ENCODE measurements around the gene SLC39A5. TPM values are rescaled to one million over a fixed set of nuclear protein-coding genes. Genes with fewer than 3 reads are reported as not detected.

SLC39A5 gene
- total and polyA plus RNA-seq, 2 of the 13 experiments (the other 11 are each of a cell fraction or from before 2014, with no cell fraction given), result 59.7 to 101 TPM

DNA sequence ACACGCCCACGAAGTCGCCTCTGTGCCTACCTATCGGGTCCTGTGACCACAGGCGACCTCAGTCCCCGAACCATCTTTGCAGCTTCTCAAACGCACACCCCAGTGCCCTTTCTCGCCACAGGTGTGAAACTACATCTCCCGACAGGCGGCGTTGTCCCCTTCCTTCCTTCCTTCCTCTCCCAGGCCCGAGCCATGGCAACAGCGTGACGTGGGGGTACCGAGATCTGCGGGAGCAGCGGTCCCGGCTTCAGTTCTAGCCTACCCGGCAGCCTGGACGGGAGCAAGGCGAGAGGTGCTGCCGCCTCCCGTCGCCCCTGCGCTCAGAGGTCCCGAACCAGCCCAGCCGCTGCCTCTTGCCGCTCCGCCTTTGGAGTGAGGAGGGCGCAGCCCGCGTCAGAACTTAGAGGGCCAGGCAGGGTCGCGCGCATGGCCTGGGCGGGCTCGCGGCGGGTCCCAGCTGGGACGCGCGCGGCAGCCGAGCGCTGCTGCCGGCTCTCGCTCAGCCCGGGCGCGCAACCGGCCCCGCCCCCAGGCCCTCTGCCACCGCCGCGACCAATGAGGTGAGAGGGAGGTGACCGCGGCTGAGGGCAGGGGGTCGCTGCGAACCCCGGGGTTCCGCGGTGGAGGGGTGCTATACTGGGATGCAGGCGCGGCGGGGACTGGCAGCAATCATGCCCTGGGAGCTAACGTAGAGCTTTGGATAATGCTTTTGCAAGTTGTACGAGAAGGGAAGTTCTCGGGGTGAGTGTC lies 37.0 kb downstream of the SLC39A5 start, which contains the start of gene COQ10A (continued):
- TF ChIP-seq KLF6 (CRISPR knock-in tag; IDR thresholded peaks at IDR 0.05), result no peak; the same call in 1 of the 2 replicates
- TF ChIP-seq NCOA1 (CRISPR knock-in tag; IDR thresholded peaks at IDR 0.05), result no peak
- TF ChIP-seq MTA3 (CRISPR knock-in tag; IDR thresholded peaks at IDR 0.05), result no peak
- 0 out of 2 replicates have a peak, but pooled peaks have one; percentile 52 for TF ChIP-seq JUN (CRISPR knock-in tag; IDR thresholded peaks at IDR 0.05)
- peak; percentile 86 for TF ChIP-seq TARDBP (CRISPR knock-in tag; IDR thresholded peaks at IDR 0.05)
- TF ChIP-seq, protein P1, sequence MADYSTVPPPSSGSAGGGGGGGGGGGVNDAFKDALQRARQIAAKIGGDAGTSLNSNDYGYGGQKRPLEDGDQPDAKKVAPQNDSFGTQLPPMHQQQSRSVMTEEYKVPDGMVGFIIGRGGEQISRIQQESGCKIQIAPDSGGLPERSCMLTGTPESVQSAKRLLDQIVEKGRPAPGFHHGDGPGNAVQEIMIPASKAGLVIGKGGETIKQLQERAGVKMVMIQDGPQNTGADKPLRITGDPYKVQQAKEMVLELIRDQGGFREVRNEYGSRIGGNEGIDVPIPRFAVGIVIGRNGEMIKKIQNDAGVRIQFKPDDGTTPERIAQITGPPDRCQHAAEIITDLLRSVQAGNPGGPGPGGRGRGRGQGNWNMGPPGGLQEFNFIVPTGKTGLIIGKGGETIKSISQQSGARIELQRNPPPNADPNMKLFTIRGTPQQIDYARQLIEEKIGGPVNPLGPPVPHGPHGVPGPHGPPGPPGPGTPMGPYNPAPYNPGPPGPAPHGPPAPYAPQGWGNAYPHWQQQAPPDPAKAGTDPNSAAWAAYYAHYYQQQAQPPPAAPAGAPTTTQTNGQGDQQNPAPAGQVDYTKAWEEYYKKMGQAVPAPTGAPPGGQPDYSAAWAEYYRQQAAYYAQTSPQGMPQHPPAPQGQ (CRISPR knock-in tag; IDR thresholded peaks at IDR 0.05; ENCODE audit: borderline replicate concordance), result no peak
- TF ChIP-seq, protein P2, sequence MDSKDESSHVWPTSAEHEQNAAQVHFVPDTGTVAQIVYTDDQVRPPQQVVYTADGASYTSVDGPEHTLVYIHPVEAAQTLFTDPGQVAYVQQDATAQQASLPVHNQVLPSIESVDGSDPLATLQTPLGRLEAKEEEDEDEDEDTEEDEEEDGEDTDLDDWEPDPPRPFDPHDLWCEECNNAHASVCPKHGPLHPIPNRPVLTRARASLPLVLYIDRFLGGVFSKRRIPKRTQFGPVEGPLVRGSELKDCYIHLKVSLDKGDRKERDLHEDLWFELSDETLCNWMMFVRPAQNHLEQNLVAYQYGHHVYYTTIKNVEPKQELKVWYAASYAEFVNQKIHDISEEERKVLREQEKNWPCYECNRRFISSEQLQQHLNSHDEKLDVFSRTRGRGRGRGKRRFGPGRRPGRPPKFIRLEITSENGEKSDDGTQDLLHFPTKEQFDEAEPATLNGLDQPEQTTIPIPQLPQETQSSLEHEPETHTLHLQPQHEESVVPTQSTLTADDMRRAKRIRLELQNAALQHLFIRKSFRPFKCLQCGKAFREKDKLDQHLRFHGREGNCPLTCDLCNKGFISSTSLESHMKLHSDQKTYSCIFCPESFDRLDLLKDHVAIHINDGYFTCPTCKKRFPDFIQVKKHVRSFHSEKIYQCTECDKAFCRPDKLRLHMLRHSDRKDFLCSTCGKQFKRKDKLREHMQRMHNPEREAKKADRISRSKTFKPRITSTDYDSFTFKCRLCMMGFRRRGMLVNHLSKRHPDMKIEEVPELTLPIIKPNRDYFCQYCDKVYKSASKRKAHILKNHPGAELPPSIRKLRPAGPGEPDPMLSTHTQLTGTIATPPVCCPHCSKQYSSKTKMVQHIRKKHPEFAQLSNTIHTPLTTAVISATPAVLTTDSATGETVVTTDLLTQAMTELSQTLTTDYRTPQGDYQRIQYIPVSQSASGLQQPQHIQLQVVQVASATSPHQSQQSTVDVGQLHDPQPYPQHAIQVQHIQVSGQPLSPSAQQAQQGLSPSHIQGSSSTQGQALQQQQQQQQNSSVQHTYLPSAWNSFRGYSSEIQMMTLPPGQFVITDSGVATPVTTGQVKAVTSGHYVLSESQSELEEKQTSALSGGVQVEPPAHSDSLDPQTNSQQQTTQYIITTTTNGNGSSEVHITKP (CRISPR knock-in tag; IDR thresholded peaks at IDR 0.05; ENCODE audit: low read depth), result peak; percentile 75; the same call in 1 of the 2 replicates
- TF ChIP-seq, protein P3, sequence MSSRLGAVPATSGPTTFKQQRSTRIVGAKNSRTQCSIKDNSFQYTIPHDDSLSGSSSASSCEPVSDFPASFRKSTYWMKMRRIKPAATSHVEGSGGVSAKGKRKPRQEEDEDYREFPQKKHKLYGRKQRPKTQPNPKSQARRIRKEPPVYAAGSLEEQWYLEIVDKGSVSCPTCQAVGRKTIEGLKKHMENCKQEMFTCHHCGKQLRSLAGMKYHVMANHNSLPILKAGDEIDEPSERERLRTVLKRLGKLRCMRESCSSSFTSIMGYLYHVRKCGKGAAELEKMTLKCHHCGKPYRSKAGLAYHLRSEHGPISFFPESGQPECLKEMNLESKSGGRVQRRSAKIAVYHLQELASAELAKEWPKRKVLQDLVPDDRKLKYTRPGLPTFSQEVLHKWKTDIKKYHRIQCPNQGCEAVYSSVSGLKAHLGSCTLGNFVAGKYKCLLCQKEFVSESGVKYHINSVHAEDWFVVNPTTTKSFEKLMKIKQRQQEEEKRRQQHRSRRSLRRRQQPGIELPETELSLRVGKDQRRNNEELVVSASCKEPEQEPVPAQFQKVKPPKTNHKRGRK (CRISPR knock-in tag; IDR thresholded peaks at IDR 0.05), result no peak
- TF ChIP-seq ETV5 (CRISPR knock-in tag; IDR thresholded peaks at IDR 0.05; ENCODE audit: borderline replicate concordance), result peak; percentile 74
- TF ChIP-seq MTF1 (CRISPR knock-in tag; IDR thresholded peaks at IDR 0.05), result no peak
- TF ChIP-seq ZNF33B (CRISPR knock-in tag; IDR thresholded peaks at IDR 0.05), result peak; percentile 88; the same call in 1 of the 2 replicates
- TF ChIP-seq, protein P4, sequence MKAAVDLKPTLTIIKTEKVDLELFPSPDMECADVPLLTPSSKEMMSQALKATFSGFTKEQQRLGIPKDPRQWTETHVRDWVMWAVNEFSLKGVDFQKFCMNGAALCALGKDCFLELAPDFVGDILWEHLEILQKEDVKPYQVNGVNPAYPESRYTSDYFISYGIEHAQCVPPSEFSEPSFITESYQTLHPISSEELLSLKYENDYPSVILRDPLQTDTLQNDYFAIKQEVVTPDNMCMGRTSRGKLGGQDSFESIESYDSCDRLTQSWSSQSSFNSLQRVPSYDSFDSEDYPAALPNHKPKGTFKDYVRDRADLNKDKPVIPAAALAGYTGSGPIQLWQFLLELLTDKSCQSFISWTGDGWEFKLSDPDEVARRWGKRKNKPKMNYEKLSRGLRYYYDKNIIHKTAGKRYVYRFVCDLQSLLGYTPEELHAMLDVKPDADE (CRISPR knock-in tag; IDR thresholded peaks at IDR 0.05), result no peak
- peak; percentile 68 for TF ChIP-seq SPEN (CRISPR knock-in tag; IDR thresholded peaks at IDR 0.05; ENCODE audit: low read depth)
- TF ChIP-seq ZZZ3 (CRISPR knock-in tag; IDR thresholded peaks at IDR 0.05; ENCODE audit: borderline replicate concordance), result no peak
- TF ChIP-seq NR2F6 (IDR thresholded peaks at IDR 0.05), result no peak
- TF ChIP-seq NR2F6 (CRISPR knock-in tag; IDR thresholded peaks at IDR 0.05), result peak; percentile 58; the same call in 1 of the 2 replicates
- no peak for TF ChIP-seq ZNF329 (CRISPR knock-in tag; IDR thresholded peaks at IDR 0.05; ENCODE audit: low read depth)
- TF ChIP-seq ZNF180 (CRISPR knock-in tag; IDR thresholded peaks at IDR 0.05; ENCODE audit: borderline replicate concordance, low read depth), result no peak
- TF ChIP-seq ZBTB20 (CRISPR knock-in tag; IDR thresholded peaks at IDR 0.05; ENCODE audit: borderline replicate concordance, low read depth), result 0 out of 2 replicates have a peak, but pooled peaks have one; percentile 50
- TF ChIP-seq RFXANK (CRISPR knock-in tag; IDR thresholded peaks at IDR 0.05), result no peak
- TF ChIP-seq, protein P5, sequence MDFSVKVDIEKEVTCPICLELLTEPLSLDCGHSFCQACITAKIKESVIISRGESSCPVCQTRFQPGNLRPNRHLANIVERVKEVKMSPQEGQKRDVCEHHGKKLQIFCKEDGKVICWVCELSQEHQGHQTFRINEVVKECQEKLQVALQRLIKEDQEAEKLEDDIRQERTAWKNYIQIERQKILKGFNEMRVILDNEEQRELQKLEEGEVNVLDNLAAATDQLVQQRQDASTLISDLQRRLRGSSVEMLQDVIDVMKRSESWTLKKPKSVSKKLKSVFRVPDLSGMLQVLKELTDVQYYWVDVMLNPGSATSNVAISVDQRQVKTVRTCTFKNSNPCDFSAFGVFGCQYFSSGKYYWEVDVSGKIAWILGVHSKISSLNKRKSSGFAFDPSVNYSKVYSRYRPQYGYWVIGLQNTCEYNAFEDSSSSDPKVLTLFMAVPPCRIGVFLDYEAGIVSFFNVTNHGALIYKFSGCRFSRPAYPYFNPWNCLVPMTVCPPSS (IDR thresholded peaks at IDR 0.05), result no peak

Data from HepG2 (cell line).